Lung (tissue), 12 donors: Measurements from ENCODE around the gene NFE2L3. TPM values are rescaled to one million over a fixed set of nuclear protein-coding genes. Genes with fewer than 3 reads are reported as not detected.

Experiments
- ATAC-seq: fragments of 200-7000 bp; cut with Tn5 transposase; one replicate; pipeline ENCODE4 v1.9.1; 2020; ENCODE audit warnings: moderate number of reproducible peaks; ENCODE audit not compliant: insufficient read depth, low FRiP score
- DNase-seq, 3 donors: peaks; one replicate each; pipeline ENCODE4 v3.0.0-alpha.2; 2013 to 2017
- H3K27ac ChIP-seq, 2 donors: one replicate each; pipeline ENCODE4 v1.5.1; 2013; ENCODE audit warnings: mild to moderate bottlenecking in 2 of 2, moderate library complexity in 2 of 2, control low read depth in 1 of 2, inconsistent platforms in 1 of 2, low read depth in 1 of 2, low read length in 1 of 2
- H3K27me3 ChIP-seq, 3 donors: one replicate each; pipeline ENCODE4 v1.5.1; 2013; ENCODE audit warnings: low read length in 2 of 3; ENCODE audit not compliant: control insufficient read depth in 3 of 3, insufficient read depth in 3 of 3
- H3K36me3 ChIP-seq, 4 donors: one replicate each; pipeline ENCODE4 v1.5.1; 2013; ENCODE audit warnings: low read length in 4 of 4, mild to moderate bottlenecking in 1 of 4, moderate library complexity in 1 of 4; ENCODE audit not compliant: control insufficient read depth in 4 of 4, insufficient read depth in 4 of 4
- H3K4me1 ChIP-seq, 5 donors: one replicate each; pipeline ENCODE4 v1.5.1; 2013; ENCODE audit warnings: low read length in 5 of 5, mild to moderate bottlenecking in 2 of 5, moderate library complexity in 1 of 5; ENCODE audit not compliant: control insufficient read depth in 5 of 5, insufficient read depth in 5 of 5
- H3K4me3 ChIP-seq: one replicate; pipeline ENCODE4 v1.5.1; 2013; ENCODE audit warnings: mild to moderate bottlenecking, control low read depth, moderate library complexity
- H3K9ac ChIP-seq, 2 donors: one replicate each; pipeline ENCODE4 v1.5.1; 2013; ENCODE audit warnings: low read length in 2 of 2, control low read depth in 1 of 2; ENCODE audit not compliant: insufficient read depth in 1 of 2
- H3K9me3 ChIP-seq, 4 donors: one replicate each; pipeline ENCODE4 v1.5.1; 2013; ENCODE audit warnings: low read length in 3 of 4, mild to moderate bottlenecking in 1 of 4, moderate library complexity in 1 of 4; ENCODE audit not compliant: control insufficient read depth in 4 of 4, insufficient read depth in 3 of 4
- WGBS, 2 donors: extraction: QIAGEN DNeasy Blood & Tissue Kit; methylation state at CpG; one replicate each; pipeline ENCODE4 v1.1.7; 2013; 5-methylcytosine and 5-hydroxymethylcytosine counted together
- polyA plus RNA-seq, 2 donors: library from polyadenylated mRNA; stranded (reverse); fragments of 200-250 nt; gene quantifications; one replicate each; pipeline ENCODE4 v1.2.1, GENCODE V29; 2013
- total RNA-seq, 2 donors: library from RNA; depleted of rRNA in 1 of 2; stranded (reverse); fragments of >200 nt in 1 of 2; gene quantifications; one replicate each; pipeline ENCODE4 v1.2.1, GENCODE V29; 2014 to 2021
- TF ChIP-seq, protein P1 (sequence below): IDR thresholded peaks from 2 replicates; pipeline ENCODE4 v1.5.1; 2012; ENCODE audit warnings: mild to moderate bottlenecking; ENCODE audit errors: control extremely low read depth, extremely low read depth
- donor health status: control.
- donor health status: control.
- donor health status: Bipolar disorder and iron deficiency.
- donor health status: healthy.
- donor health status: DM: yes; HTN: yes; CAD: no.

NFE2L3 gene
- total and polyA plus RNA-seq, 4 donors: 3.6 to 6.5 (median 5.1) TPM

DNA sequence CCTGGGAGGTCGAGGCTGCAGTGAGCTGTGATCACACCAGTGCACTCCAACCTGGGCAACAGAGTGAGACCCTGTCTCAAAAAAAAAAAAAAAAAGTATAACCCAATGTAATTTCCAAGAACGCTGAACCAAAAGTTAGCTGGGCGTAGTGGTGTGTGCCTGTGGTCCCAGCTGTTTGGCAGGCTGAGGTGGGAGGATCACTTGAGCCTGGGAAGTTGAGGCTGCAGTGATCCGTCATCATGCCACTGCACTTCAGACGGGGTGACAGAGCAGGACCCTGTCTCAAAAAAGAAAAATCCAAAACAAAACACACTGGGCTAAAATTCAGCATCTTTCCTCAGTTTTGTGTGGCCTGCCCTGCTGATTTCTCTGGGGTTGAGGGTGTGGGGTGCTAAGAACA lies 27.4 kb downstream of the NFE2L3 start:
- H3K36me3 ChIP-seq: no peaks in the 10 kb centered on the region
- WGBS, 2 donors: 85 to 91% methylated on average over 5 of the region's 5 CpGs
- H3K27ac ChIP-seq: no peak overlapping the region
- H3K9me3 ChIP-seq: no peaks in the 10 kb centered on the region
- ATAC-seq (no peak), DNase-seq (no peak)
- H3K27me3 ChIP-seq: peaks cover 0 to 2% (median 0%) of the 10 kb centered on the region in 3 donors
- H3K4me3 ChIP-seq: no peak overlapping the region
- H3K4me1 ChIP-seq: no peaks in the 10 kb centered on the region
- TF ChIP-seq, protein P1, sequence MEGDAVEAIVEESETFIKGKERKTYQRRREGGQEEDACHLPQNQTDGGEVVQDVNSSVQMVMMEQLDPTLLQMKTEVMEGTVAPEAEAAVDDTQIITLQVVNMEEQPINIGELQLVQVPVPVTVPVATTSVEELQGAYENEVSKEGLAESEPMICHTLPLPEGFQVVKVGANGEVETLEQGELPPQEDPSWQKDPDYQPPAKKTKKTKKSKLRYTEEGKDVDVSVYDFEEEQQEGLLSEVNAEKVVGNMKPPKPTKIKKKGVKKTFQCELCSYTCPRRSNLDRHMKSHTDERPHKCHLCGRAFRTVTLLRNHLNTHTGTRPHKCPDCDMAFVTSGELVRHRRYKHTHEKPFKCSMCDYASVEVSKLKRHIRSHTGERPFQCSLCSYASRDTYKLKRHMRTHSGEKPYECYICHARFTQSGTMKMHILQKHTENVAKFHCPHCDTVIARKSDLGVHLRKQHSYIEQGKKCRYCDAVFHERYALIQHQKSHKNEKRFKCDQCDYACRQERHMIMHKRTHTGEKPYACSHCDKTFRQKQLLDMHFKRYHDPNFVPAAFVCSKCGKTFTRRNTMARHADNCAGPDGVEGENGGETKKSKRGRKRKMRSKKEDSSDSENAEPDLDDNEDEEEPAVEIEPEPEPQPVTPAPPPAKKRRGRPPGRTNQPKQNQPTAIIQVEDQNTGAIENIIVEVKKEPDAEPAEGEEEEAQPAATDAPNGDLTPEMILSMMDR: no peak
- H3K9ac ChIP-seq: no peak overlapping the region

DNA sequence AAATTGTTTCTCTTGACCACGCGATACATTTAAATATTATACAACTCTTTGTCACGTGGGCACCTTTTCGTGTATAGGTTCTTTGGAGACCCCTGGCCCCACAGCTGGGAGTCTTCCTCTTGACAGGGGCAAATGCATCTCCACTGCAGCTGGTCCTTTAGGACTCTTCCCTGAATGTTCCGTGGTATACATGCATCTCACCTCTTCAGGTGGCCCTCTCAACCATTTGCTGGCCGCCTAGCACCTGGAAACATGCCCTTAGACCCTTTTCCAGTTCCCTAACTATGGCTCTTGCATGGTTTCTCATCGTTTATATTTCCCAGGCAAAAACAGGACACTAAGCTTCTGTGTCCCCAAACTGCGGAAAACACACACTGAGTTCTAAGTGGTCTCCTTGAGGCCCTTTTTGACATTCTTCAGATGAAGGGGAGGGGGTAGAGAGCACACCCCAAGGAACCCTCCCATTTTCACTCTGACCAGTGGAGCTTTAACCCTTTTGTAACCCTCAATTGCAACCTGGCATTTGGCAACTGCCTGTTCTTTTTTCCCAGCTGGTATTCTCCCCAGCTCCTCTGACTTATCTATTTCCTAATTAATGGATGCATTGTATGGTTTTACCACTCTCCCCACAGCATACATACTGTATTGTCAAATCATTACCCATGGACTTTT lies 28.0 kb downstream of the NFE2L3 start:
- no peak overlapping the region for H3K4me3 ChIP-seq
- H3K4me1 ChIP-seq: no peaks in the 10 kb centered on the region
- TF ChIP-seq, protein P1: no peak
- DNase-seq: no peak
- H3K36me3 ChIP-seq: no peaks in the 10 kb centered on the region
- peaks cover 0 to 2% (median 0%) of the 10 kb centered on the region in 3 donors for H3K27me3 ChIP-seq
- H3K27ac ChIP-seq: no peak overlapping the region
- no peak for ATAC-seq
- no peaks in the 10 kb centered on the region for H3K9me3 ChIP-seq
- no peak overlapping the region for H3K9ac ChIP-seq
- WGBS, 2 donors: 46 to 69% methylated on average over 8 of the region's 8 CpGs

DNA sequence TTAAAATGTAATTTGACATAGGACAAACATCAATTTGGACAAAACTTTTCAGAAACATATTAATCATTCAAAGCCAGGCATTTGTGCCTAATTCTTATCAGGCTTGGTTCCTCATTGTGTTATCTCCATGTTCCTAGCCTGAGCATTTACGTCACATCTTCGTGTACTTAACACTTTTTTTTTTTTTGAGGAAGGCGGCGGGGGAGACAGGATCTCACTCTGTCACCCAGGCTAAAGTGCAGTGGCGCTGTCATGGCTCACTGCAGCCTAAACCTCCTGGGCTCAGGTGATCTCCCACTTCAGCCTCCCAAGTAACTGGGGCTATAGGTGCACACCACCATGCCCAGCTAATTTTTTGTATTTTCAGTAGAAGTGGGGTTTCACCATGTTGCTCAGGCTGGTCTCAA lies 28.8 kb downstream of the NFE2L3 start:
- WGBS, 2 donors: 38 to 51% methylated on average over 5 of the region's 5 CpGs
- no peak for ATAC-seq
- H3K4me3 ChIP-seq: no peak overlapping the region

More for the DNA sequence above, 28.8 kb downstream of the NFE2L3 start:
- Histone ChIP-seq H3K9me3 (no peaks in the 10 kb centered on the region), H3K27ac (no peak overlapping the region), H3K4me1 (no peaks in the 10 kb centered on the region), H3K9ac (no peak overlapping the region), H3K27me3 (peaks cover 0 to 2% (median 0%) of the 10 kb centered on the region in 3 donors), H3K36me3 (peaks cover 0 to 8% (median 0%) of the 10 kb centered on the region in 4 donors)
- TF ChIP-seq, protein P1: no peak
- no peak for DNase-seq
